IPS DF 6.9 (cell line): ENCODE data around the gene STARD10.

Experiments
- DNase-seq: peaks from one replicate; pipeline ENCODE4 v3.0.0-alpha.2; 2013; ENCODE audit warnings: low read depth, low spot score
- H3K27ac ChIP-seq: one replicate; pipeline ENCODE4 v1.5.1; 2013; ENCODE audit warnings: low read length, control low read depth
- H3K27me3 ChIP-seq: 2 replicates; pipeline ENCODE4 v1.6.1; 2013; ENCODE audit warnings: mild to moderate bottlenecking, low read length; ENCODE audit not compliant: control insufficient read depth, insufficient read depth
- H3K36me3 ChIP-seq: 2 replicates; pipeline ENCODE4 v1.6.1; 2013; ENCODE audit warnings: low read length; ENCODE audit not compliant: control insufficient read depth, insufficient read depth
- H3K4me1 ChIP-seq: 2 replicates; pipeline ENCODE4 v1.6.1; 2013; ENCODE audit warnings: low read length; ENCODE audit not compliant: control insufficient read depth, insufficient read depth
- H3K4me3 ChIP-seq: 2 replicates; pipeline ENCODE4 v1.5.1; 2013; ENCODE audit warnings: mild to moderate bottlenecking, low read length
- H3K9me3 ChIP-seq: 2 replicates; pipeline ENCODE4 v1.6.1; 2013; ENCODE audit warnings: low read length, inconsistent platforms; ENCODE audit not compliant: control insufficient read depth, insufficient read depth
- WGBS: extraction: QIAGEN DNeasy Blood & Tissue Kit; methylation state at CpG from one replicate; pipeline ENCODE4 v1.1.7; 2013; ENCODE audit warnings: mixed read lengths, missing lambda C conversion rate; ENCODE audit not compliant: insufficient read length, insufficient coverage; 5-methylcytosine and 5-hydroxymethylcytosine counted together

STARD10 gene

GRCh38 chr11:72719144-72719543 lies 74.7 kb downstream of the STARD10 start:
- 0 out of 2 replicates have a peak, but pooled peaks cover 1% of the 10 kb centered on the region for H3K4me1 ChIP-seq
- H3K4me3 ChIP-seq, result no peak overlapping the region
- no peaks in the 10 kb centered on the region for H3K9me3 ChIP-seq
- H3K27me3 ChIP-seq, result no peaks in the 10 kb centered on the region
- no peak overlapping the region for H3K27ac ChIP-seq
- peaks cover 3% of the 10 kb centered on the region; the same call in 1 of the 2 replicates for H3K36me3 ChIP-seq
- no peak for DNase-seq
- no CpG with 5 or more reads among the region's 2 CpGs for WGBS

GRCh38 chr11:72718101-72718501 lies 75.7 kb downstream of the STARD10 start:
- H3K27ac ChIP-seq, result no peak overlapping the region
- H3K4me1 ChIP-seq, result 0 out of 2 replicates have a peak, but pooled peaks cover 1% of the 10 kb centered on the region
- H3K9me3 ChIP-seq, result no peaks in the 10 kb centered on the region
- H3K27me3 ChIP-seq, result no peaks in the 10 kb centered on the region
- H3K4me3 ChIP-seq, result no peak overlapping the region
- DNase-seq, result no peak
- WGBS, result no CpG with 5 or more reads among the region's 9 CpGs
- H3K36me3 ChIP-seq, result peaks cover 3% of the 10 kb centered on the region; the same call in 1 of the 2 replicates

DNA sequence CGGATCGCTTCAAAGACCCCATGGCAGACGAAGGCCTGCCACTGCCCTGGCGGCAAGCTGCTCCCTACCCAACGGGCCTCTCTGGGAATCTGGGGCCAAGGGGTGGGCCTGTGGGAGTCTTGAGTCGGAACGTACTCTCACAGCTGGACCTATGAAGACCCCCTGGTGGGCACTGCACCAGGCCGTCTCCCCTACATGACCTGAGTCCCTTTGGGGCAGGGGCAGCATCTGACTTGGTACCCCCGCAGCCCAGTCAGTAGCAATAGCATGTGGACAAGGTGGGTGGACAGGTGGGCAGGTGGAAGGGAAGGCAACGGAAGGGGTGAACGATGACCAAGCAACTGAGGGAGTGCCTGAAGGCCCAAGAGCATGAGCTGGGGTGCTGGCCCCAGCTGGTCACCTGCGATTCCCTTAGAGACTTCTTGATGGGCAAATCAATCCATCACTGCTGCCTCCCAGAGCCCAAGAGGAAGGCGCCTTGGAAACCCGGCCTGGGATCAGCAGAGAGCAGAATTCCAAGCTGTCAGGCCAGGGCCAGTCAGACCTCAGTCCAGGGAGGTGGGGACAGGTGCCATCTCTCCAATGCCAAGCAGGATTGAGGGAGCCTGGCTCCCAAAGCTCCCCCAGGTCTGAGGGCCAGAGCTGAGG lies 76.9 kb downstream of the STARD10 start:
- no CpG with 5 or more reads among the region's 14 CpGs for WGBS
- Histone ChIP-seq H3K4me1 (no peaks in the 10 kb centered on the region), H3K36me3 (peaks cover 3% of the 10 kb centered on the region; the same call in 1 of the 2 replicates)

GRCh38 chr11:72716290-72716689 lies 77.6 kb downstream of the STARD10 start:
- Histone ChIP-seq H3K36me3 (peaks cover 3% of the 10 kb centered on the region; the same call in 1 of the 2 replicates), H3K4me3 (no peak overlapping the region), H3K27ac (no peak overlapping the region), H3K4me1 (no peaks in the 10 kb centered on the region), H3K9me3 (no peaks in the 10 kb centered on the region), H3K27me3 (no peaks in the 10 kb centered on the region)
- no CpG with 5 or more reads among the region's 7 CpGs for WGBS
- no peak for DNase-seq

More for the DNA sequence above, 76.9 kb downstream of the STARD10 start:
- no peak for DNase-seq
- Histone ChIP-seq H3K4me3 (no peak overlapping the region), H3K9me3 (no peaks in the 10 kb centered on the region), H3K27me3 (no peaks in the 10 kb centered on the region), H3K27ac (no peak overlapping the region)

GRCh38 chr11:72712841-72713240 lies 81.0 kb downstream of the STARD10 start:
- no CpG with 5 or more reads among the region's 10 CpGs for WGBS
- H3K27me3 ChIP-seq, result no peaks in the 10 kb centered on the region
- H3K9me3 ChIP-seq, result no peaks in the 10 kb centered on the region
- DNase-seq, result no peak
- H3K27ac ChIP-seq, result no peak overlapping the region
- H3K4me1 ChIP-seq, result no peaks in the 10 kb centered on the region
- H3K4me3 ChIP-seq, result no peak overlapping the region
- peaks cover 3% of the 10 kb centered on the region for H3K36me3 ChIP-seq

GRCh38 chr11:72712168-72712751 lies 81.6 kb downstream of the STARD10 start:
- Histone ChIP-seq H3K36me3 (peaks cover 1% of the 10 kb centered on the region), H3K4me1 (peaks cover 1% of the 10 kb centered on the region; the same call in 1 of the 2 replicates), H3K9me3 (no peaks in the 10 kb centered on the region), H3K4me3 (no peak overlapping the region), H3K27ac (no peak overlapping the region), H3K27me3 (no peaks in the 10 kb centered on the region)
- WGBS, result no CpG with 5 or more reads among the region's 26 CpGs
- no peak for DNase-seq

- DNase-seq, result no peak
- no peaks in the 10 kb centered on the region for H3K9me3 ChIP-seq
- no peak overlapping the region for H3K4me3 ChIP-seq
- no peaks in the 10 kb centered on the region for H3K27me3 ChIP-seq
- H3K4me1 ChIP-seq, result peaks cover 9% of the 10 kb centered on the region
- no peak overlapping the region for H3K27ac ChIP-seq
- no CpG with 5 or more reads among the region's 9 CpGs for WGBS
- no peaks in the 10 kb centered on the region; the same call in none of the 2 replicates for H3K36me3 ChIP-seq
These were observed 82.7 kb downstream of the STARD10 start for GRCh38 chr11:72711141-72711540.

DNA sequence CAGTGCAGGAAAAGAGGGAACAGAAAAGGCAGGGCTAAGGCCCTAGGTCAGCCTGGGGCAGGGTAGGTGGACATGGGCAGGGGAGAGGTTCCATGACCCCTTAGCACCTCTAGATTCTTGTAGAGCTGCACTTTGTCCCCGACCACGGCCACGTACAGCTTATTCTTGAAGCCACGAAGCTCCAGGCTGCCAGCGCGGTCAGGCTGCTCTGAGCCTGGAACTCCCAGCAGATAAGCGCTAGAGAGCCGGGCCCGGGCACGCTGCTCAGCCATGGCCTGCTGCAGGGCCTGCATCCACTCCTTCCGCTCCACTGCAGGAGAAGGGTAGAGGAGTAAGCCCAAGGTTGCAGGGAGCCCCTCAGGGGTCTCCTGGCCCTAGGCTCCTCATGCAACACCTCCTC lies 83.6 kb downstream of the STARD10 start:
- H3K27ac ChIP-seq, result no peak overlapping the region
- DNase-seq, result no peak
- peaks cover 14% of the 10 kb centered on the region for H3K4me1 ChIP-seq
- no peaks in the 10 kb centered on the region for H3K9me3 ChIP-seq
- H3K27me3 ChIP-seq, result no peaks in the 10 kb centered on the region
- no CpG with 5 or more reads among the region's 11 CpGs for WGBS
- H3K36me3 ChIP-seq, result no peaks in the 10 kb centered on the region; the same call in none of the 2 replicates
- no peak overlapping the region for H3K4me3 ChIP-seq

DNA sequence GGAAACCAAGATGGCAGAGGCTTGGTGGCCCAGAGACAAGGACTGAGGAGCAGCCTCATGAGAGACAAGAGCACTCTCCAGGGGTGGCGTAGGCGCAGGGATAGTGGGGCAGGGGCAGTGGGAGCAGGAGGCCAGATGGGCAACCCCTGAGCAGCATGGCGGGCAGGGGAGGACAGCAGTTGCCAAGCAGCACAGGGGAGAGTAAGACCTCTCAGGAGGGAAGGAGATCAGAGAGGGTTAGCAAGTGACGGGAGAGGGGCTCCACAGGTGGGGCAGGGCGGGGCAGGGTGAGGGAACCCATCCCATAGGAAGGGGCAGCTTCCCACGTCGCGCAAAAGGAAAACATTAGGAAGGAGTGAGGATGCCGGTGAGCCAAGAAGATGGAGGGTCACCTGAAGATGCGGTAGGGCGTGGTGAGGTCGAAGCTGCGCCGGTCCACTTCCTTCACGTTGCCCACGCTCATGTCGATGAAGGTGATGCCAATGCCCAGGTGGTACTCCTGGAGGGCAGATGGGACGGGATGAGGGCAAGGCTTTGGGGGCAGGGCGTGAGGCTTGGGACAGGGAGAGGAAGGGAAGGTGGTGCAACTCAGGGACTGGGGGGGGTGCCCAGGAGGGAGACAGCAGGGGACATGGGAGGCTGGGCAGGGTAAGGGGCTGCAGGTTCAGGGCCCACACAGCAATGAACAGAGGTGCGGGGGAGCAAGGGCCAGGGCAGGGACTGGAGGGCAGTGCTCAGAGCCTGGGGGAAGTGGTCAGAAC lies 84.2 kb downstream of the STARD10 start:
- DNase-seq, result no peak
- no peak overlapping the region for H3K4me3 ChIP-seq
- H3K27ac ChIP-seq, result no peak overlapping the region
- H3K36me3 ChIP-seq, result no peaks in the 10 kb centered on the region; the same call in none of the 2 replicates
- no peaks in the 10 kb centered on the region for H3K9me3 ChIP-seq
- WGBS, result no CpG with 5 or more reads among the region's 20 CpGs
- H3K4me1 ChIP-seq, result peaks cover 14% of the 10 kb centered on the region
- no peaks in the 10 kb centered on the region for H3K27me3 ChIP-seq

DNA sequence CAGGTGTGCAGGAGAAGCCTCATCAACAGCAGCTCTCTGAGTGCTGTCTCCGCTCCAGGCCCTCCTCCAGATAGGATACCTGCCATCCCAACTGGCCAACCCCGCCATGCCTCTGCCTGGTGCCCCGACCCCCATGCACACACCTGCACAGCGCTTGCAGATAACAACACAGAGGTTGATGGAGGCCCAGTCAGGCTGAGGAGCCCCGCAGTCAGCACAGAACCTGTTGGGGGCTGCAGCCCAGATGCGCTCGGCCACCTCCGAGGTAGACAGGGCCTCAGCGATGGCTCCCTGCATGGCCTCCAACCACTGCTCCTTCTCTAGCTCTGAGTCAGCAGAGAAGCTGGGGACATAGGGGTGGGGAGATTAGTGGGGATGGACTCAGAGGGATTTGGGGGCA lies 86.8 kb downstream of the STARD10 start:
- peaks cover 16% of the 10 kb centered on the region for H3K4me1 ChIP-seq
- no CpG with 5 or more reads among the region's 9 CpGs for WGBS
- no peaks in the 10 kb centered on the region for H3K9me3 ChIP-seq
- no peaks in the 10 kb centered on the region for H3K27me3 ChIP-seq
- DNase-seq, result no peak
- no peaks in the 10 kb centered on the region; the same call in none of the 2 replicates for H3K36me3 ChIP-seq
- no peak overlapping the region for H3K4me3 ChIP-seq
- no peak overlapping the region for H3K27ac ChIP-seq
